Measurements from ENCODE around the gene TBCK. TPM values are rescaled to one million over a fixed set of nuclear protein-coding genes. Genes with fewer than 3 reads are reported as not detected.
A peak's percentile ranks its signal among the peaks of the same experiment; 100 is the strongest.

The TBCK gene
- total and polyA plus RNA-seq, 2 of the 13 experiments (the other 11 are each of a cell fraction or from before 2014, with no cell fraction given) = 51.0 to 62.4 TPM

DNA sequence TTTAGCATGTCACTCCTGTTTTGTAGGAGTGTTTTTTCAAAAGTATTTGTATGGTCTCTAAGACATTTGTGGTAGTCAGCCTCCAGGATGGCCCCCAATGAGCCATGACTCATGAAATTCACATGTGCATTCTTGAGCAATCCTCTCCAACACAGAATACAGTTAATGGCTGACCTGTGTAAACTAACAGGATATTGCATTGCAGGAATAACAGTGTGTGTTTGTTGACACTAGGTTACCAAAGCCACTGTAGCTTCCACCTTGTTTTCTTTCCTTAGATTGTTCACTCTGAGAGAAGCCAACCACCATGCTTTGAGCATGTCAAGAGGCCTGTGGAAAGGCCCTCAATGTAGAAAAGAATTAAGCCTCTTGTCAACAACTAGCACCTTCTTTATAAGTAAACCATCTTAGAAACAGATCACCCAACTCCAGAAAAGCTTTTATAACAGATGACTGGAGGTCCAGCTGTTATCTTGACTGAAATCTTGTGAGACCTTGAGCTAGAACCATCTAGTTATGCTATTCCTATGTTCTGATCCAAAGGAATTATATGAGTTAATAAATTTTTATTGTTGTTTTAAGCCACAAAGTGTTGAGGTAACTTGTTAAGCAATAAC is 28.5 kb downstream of the TBCK start (continued):
- TF ChIP-seq ZNF414 (CRISPR knock-in tag; IDR thresholded peaks at IDR 0.05) (0 out of 2 replicates have a peak, but pooled peaks have one; percentile 65), ZNF12 (CRISPR knock-in tag; IDR thresholded peaks at IDR 0.05) (peak; percentile 74; the same call in 1 of the 2 replicates), SMC3 (IDR thresholded peaks at IDR 0.05; ENCODE audit: low read length) (peak; percentile 27; the same call in 1 of the 2 replicates), ZNF264 (CRISPR knock-in tag; IDR thresholded peaks at IDR 0.05) (peak; percentile 80; the same call in 1 of the 2 replicates), SP4 (CRISPR knock-in tag; IDR thresholded peaks at IDR 0.05) (0 out of 2 replicates have a peak, but pooled peaks have one; percentile 31), ATF1 (CRISPR knock-in tag; IDR thresholded peaks at IDR 0.05) (0 out of 2 replicates have a peak, but pooled peaks have one; percentile 59), ZNF557 (CRISPR knock-in tag; IDR thresholded peaks at IDR 0.05) (peak; percentile 84; the same call in 1 of the 2 replicates), MEIS2 (CRISPR knock-in tag; IDR thresholded peaks at IDR 0.05) (peak; percentile 63; the same call in 1 of the 2 replicates), ZMYM3 (CRISPR knock-in tag; IDR thresholded peaks at IDR 0.05) (peak; percentile 71; the same call in 1 of the 2 replicates), PHF21A (CRISPR knock-in tag; IDR thresholded peaks at IDR 0.05) (peak; percentile 70; the same call in 1 of the 2 replicates), GABPB1 (CRISPR knock-in tag; IDR thresholded peaks at IDR 0.05) (peak; percentile 50; the same call in 1 of the 2 replicates), SMAD9 (CRISPR knock-in tag; IDR thresholded peaks at IDR 0.05) (no peak), NR2F2 (IDR thresholded peaks at IDR 0.05; ENCODE audit: borderline replicate concordance, low read depth) (peak; percentile 61), JDP2 (CRISPR knock-in tag; IDR thresholded peaks at IDR 0.05; ENCODE audit: borderline replicate concordance) (no peak)
- TF ChIP-seq, protein P1, sequence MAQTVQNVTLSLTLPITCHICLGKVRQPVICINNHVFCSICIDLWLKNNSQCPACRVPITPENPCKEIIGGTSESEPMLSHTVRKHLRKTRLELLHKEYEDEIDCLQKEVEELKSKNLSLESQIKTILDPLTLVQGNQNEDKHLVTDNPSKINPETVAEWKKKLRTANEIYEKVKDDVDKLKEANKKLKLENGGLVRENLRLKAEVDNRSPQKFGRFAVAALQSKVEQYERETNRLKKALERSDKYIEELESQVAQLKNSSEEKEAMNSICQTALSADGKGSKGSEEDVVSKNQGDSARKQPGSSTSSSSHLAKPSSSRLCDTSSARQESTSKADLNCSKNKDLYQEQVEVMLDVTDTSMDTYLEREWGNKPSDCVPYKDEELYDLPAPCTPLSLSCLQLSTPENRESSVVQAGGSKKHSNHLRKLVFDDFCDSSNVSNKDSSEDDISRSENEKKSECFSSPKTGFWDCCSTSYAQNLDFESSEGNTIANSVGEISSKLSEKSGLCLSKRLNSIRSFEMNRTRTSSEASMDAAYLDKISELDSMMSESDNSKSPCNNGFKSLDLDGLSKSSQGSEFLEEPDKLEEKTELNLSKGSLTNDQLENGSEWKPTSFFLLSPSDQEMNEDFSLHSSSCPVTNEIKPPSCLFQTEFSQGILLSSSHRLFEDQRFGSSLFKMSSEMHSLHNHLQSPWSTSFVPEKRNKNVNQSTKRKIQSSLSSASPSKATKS (CRISPR knock-in tag; IDR thresholded peaks at IDR 0.05) = peak; percentile 83; the same call in 1 of the 2 replicates
- TF ChIP-seq, protein P2, sequence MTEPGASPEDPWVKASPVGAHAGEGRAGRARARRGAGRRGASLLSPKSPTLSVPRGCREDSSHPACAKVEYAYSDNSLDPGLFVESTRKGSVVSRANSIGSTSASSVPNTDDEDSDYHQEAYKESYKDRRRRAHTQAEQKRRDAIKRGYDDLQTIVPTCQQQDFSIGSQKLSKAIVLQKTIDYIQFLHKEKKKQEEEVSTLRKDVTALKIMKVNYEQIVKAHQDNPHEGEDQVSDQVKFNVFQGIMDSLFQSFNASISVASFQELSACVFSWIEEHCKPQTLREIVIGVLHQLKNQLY (CRISPR knock-in tag; IDR thresholded peaks at IDR 0.05) = peak; percentile 96
- TF ChIP-seq, protein P3, sequence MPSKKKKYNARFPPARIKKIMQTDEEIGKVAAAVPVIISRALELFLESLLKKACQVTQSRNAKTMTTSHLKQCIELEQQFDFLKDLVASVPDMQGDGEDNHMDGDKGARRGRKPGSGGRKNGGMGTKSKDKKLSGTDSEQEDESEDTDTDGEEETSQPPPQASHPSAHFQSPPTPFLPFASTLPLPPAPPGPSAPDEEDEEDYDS (CRISPR knock-in tag; IDR thresholded peaks at IDR 0.05) = peak; percentile 80
- TF ChIP-seq, protein P4, sequence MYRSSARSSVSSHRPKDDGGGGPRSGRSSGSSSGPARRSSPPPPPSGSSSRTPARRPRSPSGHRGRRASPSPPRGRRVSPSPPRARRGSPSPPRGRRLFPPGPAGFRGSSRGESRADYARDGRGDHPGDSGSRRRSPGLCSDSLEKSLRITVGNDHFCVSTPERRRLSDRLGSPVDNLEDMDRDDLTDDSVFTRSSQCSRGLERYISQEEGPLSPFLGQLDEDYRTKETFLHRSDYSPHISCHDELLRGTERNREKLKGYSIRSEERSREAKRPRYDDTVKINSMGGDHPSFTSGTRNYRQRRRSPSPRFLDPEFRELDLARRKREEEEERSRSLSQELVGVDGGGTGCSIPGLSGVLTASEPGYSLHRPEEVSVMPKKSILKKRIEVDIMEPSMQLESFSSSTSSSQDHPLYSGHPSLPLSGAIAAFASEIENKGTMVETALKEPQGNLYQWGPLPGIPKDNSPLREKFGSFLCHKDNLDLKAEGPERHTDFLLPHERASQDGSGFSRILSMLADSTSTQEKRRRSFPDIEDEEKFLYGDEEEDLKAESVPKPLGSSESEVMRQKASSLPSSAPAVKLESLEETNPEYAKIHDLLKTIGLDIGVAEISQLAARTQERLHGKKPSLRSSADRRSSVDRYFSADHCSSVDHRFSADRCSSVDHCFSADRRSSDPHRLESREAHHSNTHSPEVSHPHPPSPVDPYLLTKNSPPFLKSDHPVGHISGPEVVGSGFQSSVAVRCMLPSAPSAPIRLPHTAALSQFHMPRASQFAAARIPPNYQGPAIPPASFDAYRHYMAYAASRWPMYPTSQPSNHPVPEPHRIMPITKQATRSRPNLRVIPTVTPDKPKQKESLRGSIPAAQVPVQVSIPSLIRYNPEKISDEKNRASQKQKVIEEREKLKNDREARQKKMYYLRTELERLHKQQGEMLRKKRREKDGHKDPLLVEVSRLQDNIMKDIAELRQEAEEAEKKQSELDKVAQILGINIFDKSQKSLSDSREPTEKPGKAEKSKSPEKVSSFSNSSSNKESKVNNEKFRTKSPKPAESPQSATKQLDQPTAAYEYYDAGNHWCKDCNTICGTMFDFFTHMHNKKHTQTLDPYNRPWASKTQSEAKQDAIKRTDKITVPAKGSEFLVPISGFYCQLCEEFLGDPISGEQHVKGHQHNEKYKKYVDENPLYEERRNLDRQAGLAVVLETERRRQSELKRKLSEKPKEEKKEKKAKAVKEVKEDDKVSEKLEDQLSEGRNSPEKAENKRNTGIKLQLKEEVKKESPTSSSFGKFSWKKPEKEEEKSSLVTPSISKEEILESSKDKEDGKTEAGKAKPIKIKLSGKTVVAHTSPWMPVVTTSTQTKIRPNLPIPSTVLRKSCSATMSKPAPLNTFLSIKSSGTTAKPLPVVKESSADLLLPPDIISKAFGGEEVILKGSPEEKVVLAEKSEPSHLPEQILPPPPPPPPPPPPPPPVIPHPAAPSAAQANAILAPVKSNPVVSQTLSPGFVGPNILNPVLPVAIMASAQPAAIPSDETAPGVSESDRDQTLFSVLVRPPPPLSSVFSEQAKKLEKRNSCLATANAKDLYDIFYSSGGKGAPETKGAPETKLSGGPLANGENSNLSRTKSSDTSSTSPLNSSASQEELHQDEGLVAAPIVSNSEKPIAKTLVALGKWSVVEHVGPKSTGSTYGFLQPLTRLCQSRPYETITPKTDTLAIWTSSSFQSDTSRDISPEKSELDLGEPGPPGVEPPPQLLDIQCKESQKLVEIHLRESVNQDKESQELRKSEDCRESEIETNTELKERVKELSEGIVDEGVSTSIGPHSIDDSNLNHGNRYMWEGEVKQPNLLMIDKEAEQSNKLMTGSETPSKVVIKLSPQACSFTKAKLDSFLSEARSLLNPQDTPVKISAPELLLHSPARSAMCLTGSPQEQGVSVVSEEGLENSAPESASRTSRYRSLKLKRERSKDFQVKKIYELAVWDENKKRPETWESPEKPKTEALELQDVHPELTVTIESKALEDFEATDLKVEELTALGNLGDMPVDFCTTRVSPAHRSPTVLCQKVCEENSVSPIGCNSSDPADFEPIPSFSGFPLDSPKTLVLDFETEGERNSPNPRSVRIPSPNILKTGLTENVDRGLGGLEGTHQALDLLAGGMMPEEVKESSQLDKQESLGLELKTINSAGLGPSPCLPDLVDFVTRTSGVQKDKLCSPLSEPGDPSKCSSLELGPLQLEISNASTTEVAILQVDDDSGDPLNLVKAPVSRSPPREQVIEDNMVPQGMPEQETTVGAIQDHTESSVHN (CRISPR knock-in tag; IDR thresholded peaks at IDR 0.05) = no peak
